ENCODE results near the gene GRIN2C.

GRIN2C gene

GRCh38 chr17:74803388-74803930 lies 56.2 kb downstream of the GRIN2C start:
- TF ChIP-seq TAF1 (IDR thresholded peaks at IDR 0.05; ENCODE audit: borderline replicate concordance, insufficient read depth, low read length): no peak
- TF ChIP-seq FOXP2 (optimal IDR thresholded peaks at IDR 0.05; ENCODE audit: borderline replicate concordance, extremely low read depth, extremely low read length, insufficient read depth): no peak
- TF ChIP-seq, protein P1, sequence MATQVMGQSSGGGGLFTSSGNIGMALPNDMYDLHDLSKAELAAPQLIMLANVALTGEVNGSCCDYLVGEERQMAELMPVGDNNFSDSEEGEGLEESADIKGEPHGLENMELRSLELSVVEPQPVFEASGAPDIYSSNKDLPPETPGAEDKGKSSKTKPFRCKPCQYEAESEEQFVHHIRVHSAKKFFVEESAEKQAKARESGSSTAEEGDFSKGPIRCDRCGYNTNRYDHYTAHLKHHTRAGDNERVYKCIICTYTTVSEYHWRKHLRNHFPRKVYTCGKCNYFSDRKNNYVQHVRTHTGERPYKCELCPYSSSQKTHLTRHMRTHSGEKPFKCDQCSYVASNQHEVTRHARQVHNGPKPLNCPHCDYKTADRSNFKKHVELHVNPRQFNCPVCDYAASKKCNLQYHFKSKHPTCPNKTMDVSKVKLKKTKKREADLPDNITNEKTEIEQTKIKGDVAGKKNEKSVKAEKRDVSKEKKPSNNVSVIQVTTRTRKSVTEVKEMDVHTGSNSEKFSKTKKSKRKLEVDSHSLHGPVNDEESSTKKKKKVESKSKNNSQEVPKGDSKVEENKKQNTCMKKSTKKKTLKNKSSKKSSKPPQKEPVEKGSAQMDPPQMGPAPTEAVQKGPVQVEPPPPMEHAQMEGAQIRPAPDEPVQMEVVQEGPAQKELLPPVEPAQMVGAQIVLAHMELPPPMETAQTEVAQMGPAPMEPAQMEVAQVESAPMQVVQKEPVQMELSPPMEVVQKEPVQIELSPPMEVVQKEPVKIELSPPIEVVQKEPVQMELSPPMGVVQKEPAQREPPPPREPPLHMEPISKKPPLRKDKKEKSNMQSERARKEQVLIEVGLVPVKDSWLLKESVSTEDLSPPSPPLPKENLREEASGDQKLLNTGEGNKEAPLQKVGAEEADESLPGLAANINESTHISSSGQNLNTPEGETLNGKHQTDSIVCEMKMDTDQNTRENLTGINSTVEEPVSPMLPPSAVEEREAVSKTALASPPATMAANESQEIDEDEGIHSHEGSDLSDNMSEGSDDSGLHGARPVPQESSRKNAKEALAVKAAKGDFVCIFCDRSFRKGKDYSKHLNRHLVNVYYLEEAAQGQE (IDR thresholded peaks at IDR 0.05; ENCODE audit: insufficient read depth in 1 of 2, low read depth in 2 of 2, low read length in 2 of 2): no peak
- no peak for TF ChIP-seq POLR2AphosphoS5 (IDR thresholded peaks at IDR 0.05; ENCODE audit: low read depth, low read length)
- no peak for TF ChIP-seq SIN3A (IDR thresholded peaks at IDR 0.05; ENCODE audit: borderline replicate concordance, insufficient read depth, low read length)

- TF ChIP-seq SIN3A (IDR thresholded peaks at IDR 0.05; ENCODE audit: borderline replicate concordance, insufficient read depth, low read length) (no peak), POLR2AphosphoS5 (IDR thresholded peaks at IDR 0.05; ENCODE audit: low read depth, low read length) (no peak), FOXP2 (optimal IDR thresholded peaks at IDR 0.05; ENCODE audit: borderline replicate concordance, extremely low read depth, extremely low read length, insufficient read depth) (no peak), TAF1 (IDR thresholded peaks at IDR 0.05; ENCODE audit: borderline replicate concordance, insufficient read depth, low read length) (no peak)
- TF ChIP-seq, protein P1 (IDR thresholded peaks at IDR 0.05; ENCODE audit: insufficient read depth in 1 of 2, low read depth in 2 of 2, low read length in 2 of 2): no peak
Measured at GRCh38 chr17:74801896-74802295, 57.8 kb downstream of the GRIN2C start.

DNA sequence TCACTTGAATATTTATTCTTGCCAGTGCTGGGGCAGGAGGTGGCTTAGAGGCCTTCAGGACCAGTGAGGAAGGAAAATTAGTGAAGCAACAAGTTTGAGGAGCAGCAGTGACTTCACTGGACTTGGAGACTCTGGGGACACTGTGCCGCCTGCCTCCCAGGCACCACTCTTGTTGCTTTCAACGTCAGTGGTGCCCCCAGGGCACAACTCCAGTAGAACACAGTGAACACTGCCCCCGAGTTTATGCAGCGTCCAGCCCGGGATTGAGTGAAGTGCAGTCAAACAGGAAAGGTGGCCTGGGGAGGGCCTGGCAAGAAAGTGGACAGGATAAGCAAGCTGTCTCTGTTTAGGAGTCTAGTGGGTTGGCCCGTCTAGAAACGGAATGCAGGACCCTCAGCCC lies 59.2 kb downstream of the GRIN2C start:
- TF ChIP-seq, protein P1 (IDR thresholded peaks at IDR 0.05; ENCODE audit: insufficient read depth in 1 of 2, low read depth in 2 of 2, low read length in 2 of 2): no peak
- no peak for TF ChIP-seq FOXP2 (optimal IDR thresholded peaks at IDR 0.05; ENCODE audit: borderline replicate concordance, extremely low read depth, extremely low read length, insufficient read depth)
- no peak for TF ChIP-seq TAF1 (IDR thresholded peaks at IDR 0.05; ENCODE audit: borderline replicate concordance, insufficient read depth, low read length)
- no peak for TF ChIP-seq SIN3A (IDR thresholded peaks at IDR 0.05; ENCODE audit: borderline replicate concordance, insufficient read depth, low read length)

GRCh38 chr17:74799097-74799496 lies 60.6 kb downstream of the GRIN2C start:
- TF ChIP-seq POLR2AphosphoS5 (IDR thresholded peaks at IDR 0.05; ENCODE audit: low read depth, low read length) (no peak), TAF1 (IDR thresholded peaks at IDR 0.05; ENCODE audit: borderline replicate concordance, insufficient read depth, low read length) (no peak), FOXP2 (optimal IDR thresholded peaks at IDR 0.05; ENCODE audit: borderline replicate concordance, extremely low read depth, extremely low read length, insufficient read depth) (no peak), SIN3A (IDR thresholded peaks at IDR 0.05; ENCODE audit: borderline replicate concordance, insufficient read depth, low read length) (no peak)
- TF ChIP-seq, protein P1 (IDR thresholded peaks at IDR 0.05; ENCODE audit: insufficient read depth in 1 of 2, low read depth in 2 of 2, low read length in 2 of 2): no peak

All from PFSK-1 (cell line).